K562 (cell line): Measurements from ENCODE around the gene WDR54. TPM values are rescaled to one million over a fixed set of nuclear protein-coding genes. Genes with fewer than 3 reads are reported as not detected.

Experiments used
- ATAC-seq: fragments of 200-7000 bp; cut with Tn5 transposase; 3 replicates; pipeline ENCODE4 v1.9.1; 2020; ENCODE audit warnings: moderate library complexity
- BruUV-seq: library from RNA; stranded (reverse); fragments of 400-500 nt; replicated peaks from 2 replicates; lab custom pipeline; 2021; lab: Mats Ljungman, UMichigan
- CTCF ChIA-PET: fragments of 300-600 bp; formaldehyde crosslinking; extraction: SDS; loops from one replicate; lab custom pipeline; 2021; ENCODE audit warnings: low intra/inter-chr PET ratio; lab: Yijun Ruan, JAX
- POLR2A ChIA-PET: fragments of 300-600, 350-650 bp; sonication (Branson Sonifier 250); formaldehyde crosslinking; extraction: SDS; loops from one replicate; lab custom pipeline; 2021; ENCODE audit warnings: antibody characterized with exemption, inconsistent platforms; lab: Yijun Ruan, JAX
- DNase-seq, 4 experiments: peaks; one replicate each; pipeline versions ENCODE4 v3.0.0 to v3.0.0-alpha.2; 2011 to 2018; ENCODE audit warnings: low spot score in 3 of 4, mixed read lengths in 3 of 4; ENCODE audit errors: extremely low read depth in 1 of 4
- FAIRE-seq: peaks from 2 replicates; lab custom pipeline; 2011; peaks lifted over from hg19 to GRCh38; lab: Jason Lieb, UNC
- H2AFZ ChIP-seq: 2 replicates; pipeline ENCODE4 v1.6.0; 2011; ENCODE audit warnings: low read depth, low read length, control low read depth, inconsistent platforms
- H3K27ac ChIP-seq: fragments of 200-600 bp; 3 replicates; pipeline ENCODE4 v1.8.0; 2011; ENCODE audit warnings: low read depth, mild to moderate bottlenecking, control low read depth, inconsistent platforms, low read length, moderate library complexity, mixed read lengths; ENCODE audit errors: extremely low read depth
- H3K27me3 ChIP-seq, 2 experiments: fragments of 300-600 bp in 1 of 2; 2 replicates in 1 of 2; 3 replicates in 1 of 2; pipeline versions ENCODE4 v1.6.0 to v1.8.0; 2011; ENCODE audit warnings: inconsistent platforms in 2 of 2, low read length in 2 of 2, mild to moderate bottlenecking in 1 of 2, mixed read lengths in 1 of 2, moderate library complexity in 1 of 2; ENCODE audit not compliant: control insufficient read depth in 2 of 2, insufficient read depth in 2 of 2
- H3K36me3 ChIP-seq: fragments of 300-600 bp; 3 replicates; pipeline ENCODE4 v1.8.0; 2011; ENCODE audit warnings: mild to moderate bottlenecking, low read length, inconsistent platforms; ENCODE audit not compliant: control insufficient read depth, insufficient read depth
- H3K4me1 ChIP-seq, 2 experiments: fragments of 200-600 bp in 1 of 2; replicated peaks in 1 of 2; 2 replicates in 1 of 2; 3 replicates in 1 of 2; pipeline versions ENCODE4 v1.5.1 to v1.8.0; 2011; ENCODE audit warnings: inconsistent platforms in 2 of 2, low read length in 2 of 2, mild to moderate bottlenecking in 1 of 2, mixed read lengths in 1 of 2, moderate library complexity in 1 of 2; ENCODE audit not compliant: control insufficient read depth in 2 of 2, insufficient read depth in 2 of 2
- H3K4me2 ChIP-seq: 2 replicates; pipeline ENCODE4 v1.6.1; 2011; ENCODE audit warnings: low read length, control low read depth, inconsistent platforms, mixed read lengths; ENCODE audit not compliant: insufficient read depth
- H3K4me3 ChIP-seq: fragments of 200-600 bp; sonication (generic), shearing (Covaris generic); 2 replicates; pipeline ENCODE4 v1.5.1; 2016; ENCODE audit warnings: control low read depth, inconsistent platforms
- H3K79me2 ChIP-seq: fragments of 200-600 bp; 3 replicates; pipeline ENCODE4 v1.8.0; 2011; ENCODE audit warnings: low read length, inconsistent platforms; ENCODE audit not compliant: control insufficient read depth, insufficient read depth
- H3K9ac ChIP-seq, 2 experiments: 2 replicates each; pipeline versions ENCODE4 v1.6.0 to v1.6.1; 2011; ENCODE audit warnings: low read depth in 2 of 2, low read length in 2 of 2, control low read depth in 1 of 2, inconsistent platforms in 1 of 2, mild to moderate bottlenecking in 1 of 2, mixed read lengths in 1 of 2; ENCODE audit not compliant: insufficient read depth in 1 of 2
- H3K9me1 ChIP-seq: one replicate; pipeline ENCODE4 v1.6.0; 2011; ENCODE audit warnings: inconsistent platforms, mild to moderate bottlenecking, low read length, moderate library complexity; ENCODE audit not compliant: control insufficient read depth, insufficient read depth
- H3K9me3 ChIP-seq: replicated peaks from 2 replicates; pipeline ENCODE4 v1.5.1; 2011; ENCODE audit warnings: low read depth, low read length, inconsistent platforms; ENCODE audit not compliant: control insufficient read depth, insufficient read depth
- H4K20me1 ChIP-seq: replicated peaks from 2 replicates; pipeline ENCODE4 v1.6.1; 2011; ENCODE audit warnings: low read length, inconsistent platforms, mixed read lengths; ENCODE audit not compliant: control insufficient read depth, insufficient read depth
- MBD2 ChIP-seq: sonication (generic); IDR thresholded peaks from 2 replicates; pipeline ENCODE4 v1.6.1; 2016; ENCODE audit warnings: low read depth, borderline replicate concordance
- PHF21A ChIP-seq: fragments of 450-650 bp; IDR thresholded peaks from 2 replicates; pipeline ENCODE4 v1.6.1; 2017; ENCODE audit warnings: low read depth, borderline replicate concordance
- ZKSCAN3 ChIP-seq: fragments of 250-450 bp; sonication (Bioruptor Pico); IDR thresholded peaks from 2 replicates; pipeline ENCODE4 v1.4.0; 2020
- WGBS: fragments of 100-300 bp; shearing (Covaris generic); methylation state at CpG from one replicate; pipeline ENCODE4 v1.1.6; 2016; ENCODE audit warnings: low coverage, mixed read lengths; ENCODE audit not compliant: insufficient coverage; ENCODE audit errors: missing lambda C conversion rate; 5-methylcytosine and 5-hydroxymethylcytosine counted together
- in situ Hi-C: fragments of 300-500 bp; cut with MboI; formaldehyde crosslinking; loops from 4 replicates; pipeline ENCODE4 v1.15.0; 2018; ENCODE audit warnings: inconsistent platforms, mixed read lengths
- intact Hi-C: fragments of 100-400 bp; cut with micrococcal nuclease; formaldehyde crosslinking; loops from 2 replicates; pipeline ENCODE4 v1.14.2; 2022
- polyA plus RNA-seq, 8 experiments: library from polyadenylated mRNA; depleted of rRNA in 4 of 8; stranded (reverse) in 5 of 8; unstranded in 3 of 8; fragments of >200 nt; fragmentation: Nextera tagmentation in 2 of 8; fragmentation: Illumina TruSeq in 1 of 8; extraction: Ambion mirVana in 2 of 8; extraction: Trizol in 1 of 8; gene quantifications; 2 replicates each; pipeline versions ENCODE4 v1.2.1 to v1.2.3, GENCODE V29; 2011 to 2014; ENCODE audit warnings: inconsistent platforms in 1 of 8, missing spikeins in 1 of 8
- total RNA-seq, 7 experiments: library from RNA; depleted of rRNA in 6 of 7; stranded (reverse); fragments of >200 nt in 6 of 7; fragmentation: Illumina TruSeq in 2 of 7; extraction: Trizol in 2 of 7; gene quantifications; 2 replicates each; pipeline versions ENCODE4 v1.2.1 to v1.2.3, GENCODE V29; 2011 to 2021; ENCODE audit warnings: low replicate concordance in 1 of 7
- TF ChIP-seq, protein P1 (sequence below): fragments of 250-450 bp; sonication (Bioruptor Pico); IDR thresholded peaks from 2 replicates; pipeline ENCODE4 v1.4.0; 2020

WDR54 gene
- total and polyA plus RNA-seq, 9 of the 15 experiments (the other 6 are each of a cell fraction or from before 2014, with no cell fraction given) = 5.2 to 15.2 (median 7.4) TPM

DNA sequence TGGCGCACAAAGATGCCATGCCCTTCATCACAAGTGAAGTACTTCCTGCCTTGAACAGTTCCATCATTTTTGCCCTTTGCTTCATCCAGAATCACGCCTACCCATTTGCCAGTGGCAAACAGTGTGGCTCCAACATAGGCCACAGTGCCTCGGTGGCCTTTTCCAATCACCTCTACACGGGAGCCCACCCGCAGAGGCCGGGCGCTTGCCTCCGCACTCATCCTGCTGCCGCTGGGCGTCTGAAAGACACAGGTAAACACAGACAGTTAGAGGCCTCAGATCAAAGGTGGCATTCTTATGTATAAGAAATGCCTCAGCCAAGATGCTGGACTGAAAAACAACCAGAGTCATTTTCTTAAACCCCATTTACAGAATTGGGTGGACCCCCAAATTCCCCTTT lies 43.5 kb upstream of the WDR54 start:
- no peak for TF ChIP-seq ZKSCAN3 (CRISPR knock-in tag)
- TF ChIP-seq, protein P1, sequence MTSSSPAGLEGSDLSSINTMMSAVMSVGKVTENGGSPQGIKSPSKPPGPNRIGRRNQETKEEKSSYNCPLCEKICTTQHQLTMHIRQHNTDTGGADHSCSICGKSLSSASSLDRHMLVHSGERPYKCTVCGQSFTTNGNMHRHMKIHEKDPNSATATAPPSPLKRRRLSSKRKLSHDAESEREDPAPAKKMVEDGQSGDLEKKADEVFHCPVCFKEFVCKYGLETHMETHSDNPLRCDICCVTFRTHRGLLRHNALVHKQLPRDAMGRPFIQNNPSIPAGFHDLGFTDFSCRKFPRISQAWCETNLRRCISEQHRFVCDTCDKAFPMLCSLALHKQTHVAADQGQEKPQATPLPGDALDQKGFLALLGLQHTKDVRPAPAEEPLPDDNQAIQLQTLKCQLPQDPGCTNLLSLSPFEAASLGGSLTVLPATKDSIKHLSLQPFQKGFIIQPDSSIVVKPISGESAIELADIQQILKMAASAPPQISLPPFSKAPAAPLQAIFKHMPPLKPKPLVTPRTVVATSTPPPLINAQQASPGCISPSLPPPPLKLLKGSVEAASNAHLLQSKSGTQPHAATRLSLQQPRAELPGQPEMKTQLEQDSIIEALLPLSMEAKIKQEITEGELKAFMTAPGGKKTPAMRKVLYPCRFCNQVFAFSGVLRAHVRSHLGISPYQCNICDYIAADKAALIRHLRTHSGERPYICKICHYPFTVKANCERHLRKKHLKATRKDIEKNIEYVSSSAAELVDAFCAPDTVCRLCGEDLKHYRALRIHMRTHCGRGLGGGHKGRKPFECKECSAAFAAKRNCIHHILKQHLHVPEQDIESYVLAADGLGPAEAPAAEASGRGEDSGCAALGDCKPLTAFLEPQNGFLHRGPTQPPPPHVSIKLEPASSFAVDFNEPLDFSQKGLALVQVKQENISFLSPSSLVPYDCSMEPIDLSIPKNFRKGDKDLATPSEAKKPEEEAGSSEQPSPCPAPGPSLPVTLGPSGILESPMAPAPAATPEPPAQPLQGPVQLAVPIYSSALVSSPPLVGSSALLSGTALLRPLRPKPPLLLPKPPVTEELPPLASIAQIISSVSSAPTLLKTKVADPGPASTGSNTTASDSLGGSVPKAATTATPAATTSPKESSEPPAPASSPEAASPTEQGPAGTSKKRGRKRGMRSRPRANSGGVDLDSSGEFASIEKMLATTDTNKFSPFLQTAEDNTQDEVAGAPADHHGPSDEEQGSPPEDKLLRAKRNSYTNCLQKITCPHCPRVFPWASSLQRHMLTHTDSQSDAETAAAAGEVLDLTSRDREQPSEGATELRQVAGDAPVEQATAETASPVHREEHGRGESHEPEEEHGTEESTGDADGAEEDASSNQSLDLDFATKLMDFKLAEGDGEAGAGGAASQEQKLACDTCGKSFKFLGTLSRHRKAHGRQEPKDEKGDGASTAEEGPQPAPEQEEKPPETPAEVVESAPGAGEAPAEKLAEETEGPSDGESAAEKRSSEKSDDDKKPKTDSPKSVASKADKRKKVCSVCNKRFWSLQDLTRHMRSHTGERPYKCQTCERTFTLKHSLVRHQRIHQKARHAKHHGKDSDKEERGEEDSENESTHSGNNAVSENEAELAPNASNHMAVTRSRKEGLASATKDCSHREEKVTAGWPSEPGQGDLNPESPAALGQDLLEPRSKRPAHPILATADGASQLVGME (CRISPR knock-in tag) = no peak
- no peak for TF ChIP-seq MBD2
- TF ChIP-seq PHF21A = no peak
- no peak for DNase-seq
- Histone ChIP-seq H2AFZ (no peak overlapping the region), H3K9ac (no peak overlapping the region), H3K9me3 (no peaks in the 10 kb centered on the region), H3K79me2 (peaks cover 10% of the 10 kb centered on the region; the same call in 2 of the 3 replicates), H3K27ac (no peak overlapping the region), H3K36me3 (peaks cover 12% of the 10 kb centered on the region; the same call in 2 of the 3 replicates), H3K4me3 (no peak overlapping the region), H3K9me1 (no peaks in the 10 kb centered on the region), H3K4me2 (no peak overlapping the region), H3K4me1 (peaks cover 11 to 18% of the 10 kb centered on the region in 2 experiments; a peak in 4 of 5 replicates), H4K20me1 (no peaks in the 10 kb centered on the region; the same call in none of the 2 replicates), H3K27me3 (no peaks in the 10 kb centered on the region)
- in situ Hi-C loops (no loop called here), intact Hi-C loops (no loop called here)
- CTCF ChIA-PET = no interaction called here
- POLR2A ChIA-PET = no interaction called here
- ATAC-seq = no peak
- no TSS peak for BruUV-seq
- FAIRE-seq = no peak
- WGBS = 81% methylated on average over 10 of the region's 10 CpGs
